OCI-LY3 (cell line): ENCODE results near the gene LRRC14B.

Source experiments
- EZH2phosphoT487 ChIP-seq: fragments of 200-600 bp; shearing (Covaris generic); IDR thresholded peaks from 2 replicates; pipeline ENCODE4 v1.6.1; 2018; ENCODE audit warnings: antibody characterized with exemption, mixed run types, low read depth
- TF ChIP-seq, protein P1 (sequence below): fragments of 200-600, 300-600 bp; sonication (generic); IDR thresholded peaks from 2 replicates; pipeline ENCODE4 v1.5.1; 2014; ENCODE audit warnings: antibody characterized with exemption, low read length, low read depth

DNA sequence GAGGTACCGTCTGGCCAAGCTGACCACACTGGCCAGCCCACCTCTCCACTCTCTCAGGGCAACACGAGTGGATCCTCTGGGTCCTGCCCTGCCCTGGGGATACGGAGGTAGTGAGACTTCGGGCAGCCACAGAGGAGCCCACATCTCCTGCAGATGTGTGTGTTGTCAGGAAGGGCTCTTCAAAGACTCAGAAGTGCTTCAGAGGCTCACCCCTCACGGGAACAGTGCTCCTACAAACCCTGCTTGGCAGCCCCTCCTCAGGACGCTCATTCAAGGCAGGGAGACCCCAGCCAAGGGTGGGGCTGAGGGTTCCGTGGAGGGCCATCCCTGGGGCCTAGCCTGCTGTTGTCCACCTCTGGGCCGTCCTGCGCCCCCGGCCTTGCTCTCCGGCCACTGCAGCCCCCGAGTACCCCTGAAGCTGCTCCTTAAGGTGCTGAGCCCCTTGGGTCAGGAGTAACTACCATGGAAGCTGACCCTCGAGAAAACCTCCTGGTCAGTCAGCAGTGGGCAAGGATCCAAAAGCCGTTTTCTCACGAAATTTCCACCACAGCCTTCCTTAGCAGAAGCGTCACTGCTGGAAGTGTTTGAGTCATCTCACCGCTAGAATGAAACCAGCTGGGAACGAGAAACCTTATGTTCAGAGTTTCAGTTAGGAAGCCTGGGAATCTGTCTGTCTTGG, 23.2 kb upstream of the LRRC14B start:
- TF ChIP-seq, protein P1, sequence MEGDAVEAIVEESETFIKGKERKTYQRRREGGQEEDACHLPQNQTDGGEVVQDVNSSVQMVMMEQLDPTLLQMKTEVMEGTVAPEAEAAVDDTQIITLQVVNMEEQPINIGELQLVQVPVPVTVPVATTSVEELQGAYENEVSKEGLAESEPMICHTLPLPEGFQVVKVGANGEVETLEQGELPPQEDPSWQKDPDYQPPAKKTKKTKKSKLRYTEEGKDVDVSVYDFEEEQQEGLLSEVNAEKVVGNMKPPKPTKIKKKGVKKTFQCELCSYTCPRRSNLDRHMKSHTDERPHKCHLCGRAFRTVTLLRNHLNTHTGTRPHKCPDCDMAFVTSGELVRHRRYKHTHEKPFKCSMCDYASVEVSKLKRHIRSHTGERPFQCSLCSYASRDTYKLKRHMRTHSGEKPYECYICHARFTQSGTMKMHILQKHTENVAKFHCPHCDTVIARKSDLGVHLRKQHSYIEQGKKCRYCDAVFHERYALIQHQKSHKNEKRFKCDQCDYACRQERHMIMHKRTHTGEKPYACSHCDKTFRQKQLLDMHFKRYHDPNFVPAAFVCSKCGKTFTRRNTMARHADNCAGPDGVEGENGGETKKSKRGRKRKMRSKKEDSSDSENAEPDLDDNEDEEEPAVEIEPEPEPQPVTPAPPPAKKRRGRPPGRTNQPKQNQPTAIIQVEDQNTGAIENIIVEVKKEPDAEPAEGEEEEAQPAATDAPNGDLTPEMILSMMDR = no peak
- no peak for TF ChIP-seq EZH2phosphoT487
